NOMO-1 treated with DMSO at 0.1 percent for 48 hours (cell line): ENCODE results near the gene RAB40B.
A peak's percentile ranks its signal among the peaks of the same experiment; 100 is the strongest.

ENCODE experiments used
- DNase-seq: peaks from one replicate; lab custom pipeline; 2025; ENCODE audit not compliant: unreplicated experiment; lab: John Stamatoyannopoulos, UW

Gene RAB40B

DNA sequence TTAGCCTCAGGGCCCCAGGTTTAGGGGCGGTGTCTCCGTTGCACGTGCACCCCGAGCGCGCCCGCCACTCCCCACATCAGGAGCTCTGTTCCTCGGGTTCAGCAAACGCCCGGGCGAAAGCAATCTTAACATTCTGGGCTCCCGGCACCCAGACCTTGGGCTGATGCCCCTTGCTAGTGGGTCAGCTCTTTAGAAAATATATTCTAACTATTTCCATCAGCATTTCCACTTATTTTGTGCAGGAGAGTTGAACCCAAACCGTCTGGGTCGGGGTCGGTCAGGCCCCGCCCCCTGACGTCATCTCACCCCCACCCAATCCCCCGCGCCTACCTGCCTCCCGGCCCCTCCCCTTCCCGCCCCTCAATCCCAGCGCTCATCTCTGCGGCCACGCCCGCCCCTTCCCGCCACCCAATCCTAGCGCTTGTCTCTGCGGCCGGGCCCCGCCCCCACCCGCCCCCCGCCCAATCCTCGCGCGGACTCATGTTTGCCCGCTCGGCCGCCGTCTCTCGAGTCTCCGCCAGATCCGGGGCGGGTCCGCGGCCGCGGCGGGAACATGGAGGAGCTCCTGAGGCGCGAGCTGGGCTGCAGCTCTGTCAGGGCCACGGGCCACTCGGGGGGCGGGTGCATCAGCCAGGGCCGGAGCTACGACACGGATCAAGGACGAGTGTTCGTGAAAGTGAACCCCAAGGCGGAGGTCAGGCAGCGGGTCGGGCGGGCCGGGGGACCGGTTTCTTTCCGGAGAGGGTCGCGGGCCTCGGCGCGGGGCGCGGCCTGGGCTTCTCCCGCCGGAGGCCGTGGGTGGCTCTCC lies 17.9 kb upstream of the RAB40B start, which contains the start of gene FN3KRP:
TSS of gene FN3KRP (plus strand) at position 504 of the 808 bp plus-strand sequence. CDS start at position 554, 50 bp downstream.
- peak; percentile 90 for DNase-seq

- no peak for DNase-seq
Observed at GRCh38 chr17:82713071-82713723, 14.7 kb upstream of the RAB40B start.

- DNase-seq, result no peak
Observed at GRCh38 chr17:82710499-82711232, 12.2 kb upstream of the RAB40B start.

DNA sequence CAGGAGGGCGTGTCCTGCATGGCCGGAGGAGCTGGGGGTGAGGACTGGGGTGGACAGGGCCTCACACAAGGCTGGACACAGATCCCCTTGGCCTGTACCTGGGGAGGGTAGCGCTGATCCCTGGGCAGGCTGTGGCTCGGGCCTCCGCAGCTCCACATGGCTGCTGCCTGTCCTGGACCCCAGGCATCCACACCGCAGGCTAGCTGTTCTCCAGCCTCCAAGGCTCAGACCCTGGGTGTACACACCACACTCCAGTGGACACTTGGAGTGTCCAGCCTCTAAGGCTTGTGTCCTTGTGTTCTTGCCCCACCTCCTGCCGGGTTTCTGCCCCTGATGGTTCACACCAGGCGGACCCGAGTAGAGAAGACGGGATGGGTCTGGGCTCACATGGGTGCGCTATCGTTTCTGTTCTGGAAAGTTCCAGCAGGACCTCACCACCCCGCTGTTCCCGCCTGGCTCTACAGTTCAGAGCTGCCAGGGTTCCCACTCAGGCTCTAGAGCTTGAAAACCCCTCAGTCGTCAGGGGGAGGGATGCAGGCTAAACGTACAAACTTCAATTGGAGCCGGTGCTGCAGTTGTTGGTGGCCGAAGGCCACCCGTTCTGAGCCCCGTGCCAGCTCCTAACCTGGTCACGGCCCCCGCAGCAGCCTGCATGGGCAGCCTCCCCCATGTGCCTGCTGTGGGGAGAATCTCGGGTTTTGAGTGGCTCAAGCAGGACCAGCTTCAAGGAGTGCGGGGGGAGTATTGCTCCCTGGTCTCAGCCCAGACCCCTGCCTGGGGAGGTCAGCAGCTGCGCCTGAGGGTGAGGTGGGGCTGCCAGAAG lies 11.4 kb upstream of the RAB40B start:
- DNase-seq, result no peak

- no peak for DNase-seq
Observed at GRCh38 chr17:82709024-82709675, 10.7 kb upstream of the RAB40B start.

GRCh38 chr17:82705756-82706155 lies 7.3 kb upstream of the RAB40B start:
- DNase-seq, result no peak

DNA sequence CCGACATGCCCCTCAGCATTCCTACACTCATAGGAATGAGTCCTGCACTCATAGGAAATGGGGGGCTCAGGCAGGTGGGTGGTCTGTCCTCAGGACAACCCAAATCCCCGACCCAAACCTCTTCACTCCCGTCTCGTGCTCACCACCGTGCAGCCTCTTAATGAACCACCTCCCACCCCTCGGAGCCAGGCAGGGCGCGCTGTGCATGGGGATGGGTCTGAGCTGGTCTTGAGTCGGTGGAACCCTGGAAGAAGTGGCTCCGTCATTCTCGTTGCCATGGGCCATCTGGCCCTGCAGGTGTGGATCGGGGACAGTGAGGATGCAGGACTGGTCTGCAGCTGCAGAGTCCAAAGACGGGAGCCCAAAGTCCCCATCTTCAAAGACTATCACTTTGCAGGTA lies 6.4 kb upstream of the RAB40B start:
- DNase-seq, result no peak

GRCh38 chr17:82703935-82704865 lies 5.7 kb upstream of the RAB40B start:
- no peak for DNase-seq

- DNase-seq, result no peak
Observed at GRCh38 chr17:82703036-82703745, 4.7 kb upstream of the RAB40B start.

DNA sequence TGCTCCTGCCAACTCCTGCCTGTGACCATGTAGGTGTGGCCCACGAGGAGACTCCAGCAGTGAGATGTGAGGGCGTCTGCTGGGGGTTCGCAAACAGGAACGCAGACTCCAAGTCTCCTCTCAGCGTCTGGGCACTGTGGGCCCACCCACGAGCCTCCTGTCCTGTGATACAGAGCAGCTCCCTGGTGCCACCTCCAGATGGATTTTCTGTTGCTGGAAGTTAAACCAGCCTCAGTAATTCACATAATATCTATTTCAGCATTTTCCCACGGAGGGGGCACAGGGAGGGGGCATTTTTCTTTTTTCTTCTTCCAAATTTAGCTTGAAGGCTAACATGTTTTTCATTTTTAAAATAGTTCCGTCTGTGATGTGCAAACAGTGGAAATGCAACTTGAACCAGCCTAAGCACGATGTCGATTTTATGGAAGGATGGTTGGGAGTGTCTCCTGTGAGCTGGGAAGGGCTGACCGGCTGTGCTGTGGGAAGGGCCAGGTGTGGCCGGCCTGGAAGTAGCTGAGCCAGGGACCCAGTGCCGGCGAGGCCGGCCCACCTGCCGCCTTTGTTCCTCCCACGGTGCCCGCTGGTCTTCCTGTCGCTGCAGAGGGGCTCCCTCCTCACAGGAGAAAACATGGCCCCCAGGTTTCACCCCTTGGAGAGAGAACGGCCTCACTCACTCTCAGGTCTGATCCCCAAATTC lies 3.9 kb upstream of the RAB40B start:
- DNase-seq, result no peak

DNA sequence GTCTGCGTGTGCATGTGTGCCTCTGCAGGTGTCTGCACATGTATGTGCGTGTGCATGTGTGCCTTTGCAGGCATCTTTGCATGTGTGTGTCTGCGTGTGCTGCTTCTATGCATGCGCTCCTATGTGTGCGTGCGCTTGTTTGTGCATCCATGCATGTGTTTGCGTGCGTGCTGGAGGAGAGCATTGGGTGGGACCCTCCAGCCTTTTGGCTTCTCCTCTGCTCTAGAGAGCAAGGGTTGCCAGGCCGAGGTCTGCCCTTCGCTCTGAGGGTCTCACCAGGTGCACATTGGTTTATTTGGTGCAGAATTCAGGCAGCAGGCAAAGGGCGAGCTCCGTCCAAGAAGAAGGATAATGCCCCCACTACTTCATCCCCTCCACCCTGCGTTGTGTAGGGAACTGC lies 1.1 kb upstream of the RAB40B start:
- no peak for DNase-seq

DNA sequence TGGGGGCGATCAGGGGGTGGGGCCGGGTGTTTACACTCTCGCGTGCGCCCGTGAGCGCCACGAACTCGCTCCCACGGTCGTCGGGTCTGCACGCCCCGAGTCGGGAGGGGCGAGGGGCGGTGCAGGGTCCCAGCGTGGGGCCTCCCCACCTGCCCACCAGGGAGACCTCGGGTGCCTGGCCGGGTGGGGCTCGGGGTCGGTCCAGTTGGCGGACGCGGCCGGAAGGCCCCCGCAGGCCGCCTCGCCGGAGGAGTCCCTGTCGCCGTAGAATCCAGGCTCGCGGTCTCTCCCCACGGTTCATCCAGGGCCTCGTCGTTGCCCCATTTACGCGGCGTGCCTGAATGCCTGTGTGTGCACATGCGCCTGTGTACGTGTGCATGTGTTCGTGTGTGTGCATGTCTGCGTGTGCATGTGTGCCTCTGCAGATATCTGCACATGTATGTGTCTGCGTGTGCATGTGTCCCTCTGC lies 510 bp upstream of the RAB40B start:
- DNase-seq, result no peak

DNA sequence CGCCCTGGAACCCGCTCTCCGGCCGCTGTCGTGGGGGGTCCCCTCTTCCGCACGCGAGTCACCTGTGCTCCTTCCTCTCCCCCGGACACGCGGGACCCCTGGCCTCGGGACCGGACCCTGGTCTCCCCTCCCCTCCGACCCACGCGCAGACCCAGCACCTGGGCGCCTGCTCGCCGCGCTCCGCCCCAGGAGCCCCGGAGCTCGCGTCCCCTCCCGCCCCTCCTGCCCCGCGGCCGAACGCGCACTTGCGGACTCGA lies 762 bp downstream of the RAB40B start:
- no peak for DNase-seq

DNA sequence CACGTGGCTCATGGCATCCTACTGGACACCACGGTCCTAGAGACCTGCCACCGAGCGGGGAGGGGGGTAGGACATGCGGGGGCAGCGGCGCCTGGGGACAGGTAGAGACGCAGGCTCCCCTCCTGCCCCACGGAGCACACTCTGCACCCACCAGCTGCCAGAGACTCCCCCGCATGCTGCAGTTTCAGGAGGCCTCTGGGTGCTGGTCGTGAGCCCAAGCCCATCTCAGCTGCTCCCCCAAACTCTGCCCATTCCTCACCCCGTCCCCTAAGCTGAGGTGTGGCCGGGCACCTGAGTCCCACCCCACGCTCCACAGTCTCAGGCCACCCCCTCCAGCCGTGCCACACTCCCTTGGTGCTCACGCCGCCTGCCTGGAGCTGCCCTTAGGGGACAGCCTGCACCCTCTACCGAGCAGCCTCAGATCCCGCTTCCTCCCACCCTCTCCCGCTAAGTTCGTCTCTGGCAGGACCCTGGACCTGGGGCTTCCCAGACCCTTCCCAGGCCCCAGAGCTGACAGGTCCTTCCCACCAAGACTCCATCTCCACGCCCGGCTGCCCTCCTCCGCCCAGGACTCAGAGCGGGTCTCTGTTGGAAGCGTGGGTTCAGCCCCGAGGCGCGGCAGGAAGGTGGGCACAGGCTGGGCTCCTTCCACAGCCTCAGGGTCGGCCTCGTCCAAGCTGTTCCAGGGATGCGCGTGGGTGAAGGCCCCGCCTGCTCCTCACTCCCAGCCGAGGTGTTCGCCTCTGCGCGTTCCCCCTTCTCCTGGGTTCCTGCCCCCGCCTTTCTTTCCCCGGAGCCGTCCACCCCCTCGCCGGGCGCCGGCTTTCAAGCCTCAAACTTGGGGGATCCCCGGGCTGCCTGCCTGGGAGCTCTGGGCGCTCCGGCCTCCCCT lies 1.3 kb downstream of the RAB40B start:
- no peak for DNase-seq

DNA sequence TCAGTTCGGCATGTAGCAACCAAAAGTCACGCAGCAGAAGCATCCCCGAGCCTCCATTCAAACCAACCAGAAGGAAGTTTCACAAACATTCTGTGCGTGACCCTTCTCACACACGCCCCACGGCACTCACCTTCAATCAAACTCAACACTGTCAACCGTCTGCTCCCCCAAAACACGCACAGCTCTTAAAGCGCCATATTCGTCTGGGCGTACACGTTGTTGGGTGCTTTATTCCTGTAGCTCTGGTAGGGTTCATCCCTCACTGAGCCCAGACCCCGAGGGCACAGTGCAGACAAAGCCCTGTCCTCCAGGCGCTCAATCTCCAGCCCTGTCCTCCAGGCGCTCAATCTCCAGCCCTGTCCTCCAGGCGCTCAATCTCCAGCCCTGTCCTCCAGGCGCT lies 2.2 kb downstream of the RAB40B start:
- no peak for DNase-seq

GRCh38 chr17:82694647-82695046 lies 3.9 kb downstream of the RAB40B start:
- DNase-seq, result no peak

DNA sequence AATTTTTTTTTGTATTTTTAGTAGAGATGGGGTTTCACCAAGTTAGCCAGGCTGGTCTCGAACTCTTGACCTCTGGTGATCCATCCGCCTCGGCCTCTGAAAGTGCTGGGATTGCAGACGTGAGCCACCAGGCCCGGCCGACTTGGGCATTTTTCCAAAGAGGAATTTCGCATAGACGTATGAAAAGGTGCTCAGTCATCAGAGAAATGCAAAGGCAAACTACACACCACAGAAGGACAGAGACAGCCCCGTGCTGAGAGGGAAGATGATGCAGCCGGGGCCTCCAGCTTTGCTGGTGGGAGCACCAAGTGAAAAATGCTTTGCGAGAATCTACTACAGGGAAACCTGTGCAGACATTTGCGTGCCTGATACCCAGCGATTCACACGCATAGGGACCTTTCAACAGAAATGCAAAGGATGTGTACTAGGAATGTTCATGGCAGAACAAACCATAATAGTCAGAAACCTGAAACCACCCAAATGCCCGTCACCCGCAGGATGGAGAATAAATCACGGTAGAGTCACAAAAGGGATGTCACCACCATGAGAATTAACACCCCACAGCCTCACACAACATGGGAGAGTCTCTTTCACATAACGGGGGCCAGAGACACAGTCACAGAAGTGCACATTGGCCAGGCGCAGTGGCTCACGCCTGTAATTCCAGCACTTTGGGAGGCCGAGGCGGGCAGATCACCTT lies 5.2 kb downstream of the RAB40B start:
- no peak for DNase-seq
